ENCODE data around the gene TRIM22.
A peak's percentile ranks its signal among the peaks of the same experiment; 100 is the strongest.
"Not testable (repeated sequence)": the region's sequence is repeated elsewhere in the genome, so short reads cannot be mapped to it uniquely, and the experiment has no call there.

The TRIM22 gene

GRCh38 chr11:5689551-5689983, at the start of gene TRIM22:
Gene TRIM22, plus strand, starts transcription at chr11:5689790. Its CDS starts 6,443 bp downstream, at chr11:5696233.
- peak; percentile 27 for DNase-seq (ENCODE audit: low read depth)

DNA sequence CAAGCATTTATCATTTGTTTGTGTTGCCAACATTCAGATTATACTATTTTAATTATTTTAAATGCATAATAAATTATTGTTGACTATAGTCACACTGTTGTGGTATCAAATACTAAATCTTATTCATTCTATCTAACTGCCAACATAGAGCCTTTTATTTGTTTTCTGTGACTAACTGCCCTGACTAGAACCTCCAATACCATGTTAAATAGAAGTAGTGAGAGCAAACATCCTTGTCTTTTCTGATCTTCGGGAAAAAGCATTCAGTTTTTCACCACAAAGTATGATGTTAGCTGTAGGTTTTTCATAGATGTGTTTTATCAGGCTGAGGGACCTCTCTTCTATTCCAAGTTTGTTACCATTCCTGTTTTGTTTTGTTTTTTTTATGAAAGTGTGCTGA, 49.6 kb upstream of the TRIM22 start:
- no peak for DNase-seq (ENCODE audit: low read depth)

DNA sequence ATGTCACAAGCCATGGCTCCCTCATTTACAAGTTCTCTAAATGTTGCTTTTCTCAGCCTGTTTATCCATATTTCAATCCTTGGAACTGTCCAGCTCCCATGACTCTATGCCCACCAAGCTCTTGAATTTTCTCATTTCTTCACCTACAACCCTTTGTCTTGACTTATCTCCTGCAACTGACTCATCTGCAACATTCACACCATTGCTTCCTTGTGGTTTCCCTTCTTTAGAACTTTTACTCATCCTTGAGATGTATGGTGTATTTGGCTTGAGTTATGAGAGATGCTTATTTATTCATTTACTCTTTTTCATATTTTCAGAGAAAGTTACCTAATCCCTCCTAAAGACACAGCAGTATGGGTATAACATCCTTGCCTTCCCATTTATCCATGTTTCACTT, 46.0 kb upstream of the TRIM22 start:
- DNase-seq (ENCODE audit: low read depth), result no peak

DNA sequence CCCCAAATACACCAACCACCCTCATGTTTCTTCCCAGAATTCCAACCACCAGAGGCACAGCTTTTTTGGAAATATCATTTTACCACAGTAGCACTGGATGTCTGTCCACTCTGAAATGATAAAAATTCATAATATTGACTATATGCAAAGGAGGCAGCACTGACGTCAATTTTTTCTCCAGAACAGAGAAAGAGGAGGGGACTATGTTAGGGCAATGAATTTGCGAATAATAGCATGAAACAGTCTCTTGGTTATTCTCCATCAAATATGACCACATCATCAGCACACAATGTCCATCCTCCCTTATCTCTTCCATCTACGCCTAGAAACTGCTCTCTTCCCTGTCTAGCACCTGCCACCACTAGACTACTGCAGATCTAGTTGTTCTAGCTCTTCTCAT, 43.5 kb upstream of the TRIM22 start:
- DNase-seq (ENCODE audit: low read depth), result no peak

GRCh38 chr11:5655474-5655873, 34.1 kb upstream of the TRIM22 start:
- DNase-seq (ENCODE audit: low read depth), result no peak

DNA sequence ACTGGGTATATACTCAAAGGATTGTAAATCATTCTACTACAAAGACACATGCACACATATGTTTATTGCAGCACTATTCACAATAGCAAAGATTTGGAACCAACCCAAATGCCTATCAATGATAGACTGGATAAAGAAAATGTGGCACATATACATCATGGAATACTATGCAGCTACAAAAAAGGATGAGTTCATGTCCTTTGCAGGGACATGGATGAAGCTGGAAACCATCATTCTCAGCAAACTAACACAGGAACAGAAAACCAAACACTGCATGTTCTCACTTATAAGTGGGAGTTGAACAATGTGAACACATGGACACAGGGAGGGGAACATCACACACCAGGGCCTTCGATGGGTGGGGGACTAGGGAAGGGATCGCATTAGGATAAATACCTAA, 32.6 kb upstream of the TRIM22 start:
- not testable (repeated sequence) for DNase-seq (ENCODE audit: low read depth)

DNA sequence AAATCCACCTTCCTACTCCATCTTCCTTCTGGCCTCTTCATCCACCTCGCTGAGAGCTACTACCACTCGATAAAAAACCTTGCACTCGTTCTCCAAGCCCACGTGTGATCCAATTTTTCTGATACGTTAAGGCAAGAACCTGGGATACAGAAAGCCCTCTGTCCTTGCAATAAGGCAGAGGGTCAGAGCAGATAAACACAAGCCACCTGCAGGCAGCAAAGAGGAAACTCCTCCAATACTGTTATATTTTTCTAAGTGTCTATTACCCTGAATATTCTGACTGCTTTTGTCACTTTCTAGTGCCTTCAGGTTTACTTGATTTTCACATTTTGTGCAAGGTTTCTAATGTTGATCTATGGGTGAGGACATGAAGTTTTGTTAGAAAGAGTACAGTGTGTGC, 31.3 kb upstream of the TRIM22 start:
- no peak for DNase-seq (ENCODE audit: low read depth)

- DNase-seq (ENCODE audit: low read depth), result no peak
These were observed 26.1 kb upstream of the TRIM22 start for GRCh38 chr11:5663511-5663910.

DNA sequence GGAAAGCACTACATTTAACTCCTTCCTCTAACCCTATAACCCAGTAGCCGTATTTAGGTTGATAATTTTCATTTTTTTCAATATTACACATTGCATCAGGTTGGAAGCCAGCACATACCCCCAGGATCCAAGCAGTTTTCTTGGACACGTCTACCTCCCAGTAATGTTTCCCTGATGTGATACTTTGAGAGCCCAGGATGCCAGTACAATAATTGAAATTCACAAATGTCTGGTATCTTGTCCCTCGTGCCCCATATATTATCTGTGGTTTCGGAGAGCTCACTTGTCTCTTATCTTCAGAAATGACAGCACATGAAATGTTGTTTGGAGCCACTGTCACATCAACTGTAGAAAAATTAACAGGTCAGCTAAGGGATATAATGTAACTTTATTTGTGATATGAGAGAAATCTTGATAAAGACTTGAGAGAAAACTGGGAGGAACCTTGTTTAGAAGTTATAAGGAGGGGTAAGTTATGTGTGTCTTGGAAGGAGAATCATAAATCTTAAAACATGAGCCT, 24.5 kb upstream of the TRIM22 start:
- DNase-seq (ENCODE audit: low read depth), result no peak

DNA sequence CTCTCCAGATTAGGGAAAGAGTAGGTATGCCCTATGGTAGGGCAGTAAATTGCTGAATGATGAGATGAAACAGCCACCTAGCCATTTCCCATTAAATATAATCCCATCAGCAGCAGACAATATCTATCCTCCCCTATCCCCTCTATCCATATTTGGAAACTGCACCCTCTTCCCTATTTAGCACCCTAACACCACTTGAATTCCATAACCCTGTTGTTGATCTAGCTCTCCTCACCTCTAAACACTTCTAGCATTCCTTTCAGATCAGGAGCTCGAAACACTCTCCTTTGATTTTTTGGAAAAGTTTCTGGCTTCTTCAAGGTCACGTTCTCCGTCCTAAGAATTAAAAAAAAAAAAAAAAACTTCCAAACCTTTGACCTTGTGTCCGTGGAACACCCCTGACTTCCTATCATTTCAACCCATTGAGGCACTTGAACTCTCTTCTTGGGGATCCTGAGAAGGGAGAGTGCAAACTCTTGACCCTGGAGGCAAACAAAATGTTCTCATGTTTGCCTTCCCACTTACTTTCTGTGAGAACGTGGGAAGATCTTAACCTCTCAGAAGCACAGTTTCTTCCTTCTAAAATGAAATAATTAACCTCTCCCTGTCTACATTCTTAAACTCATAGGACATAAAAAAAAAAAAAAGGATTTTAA, 23.7 kb upstream of the TRIM22 start:
- no peak for DNase-seq (ENCODE audit: low read depth)

- no peak for DNase-seq (ENCODE audit: low read depth)
These were observed 23.2 kb upstream of the TRIM22 start for GRCh38 chr11:5666402-5666793.

DNA sequence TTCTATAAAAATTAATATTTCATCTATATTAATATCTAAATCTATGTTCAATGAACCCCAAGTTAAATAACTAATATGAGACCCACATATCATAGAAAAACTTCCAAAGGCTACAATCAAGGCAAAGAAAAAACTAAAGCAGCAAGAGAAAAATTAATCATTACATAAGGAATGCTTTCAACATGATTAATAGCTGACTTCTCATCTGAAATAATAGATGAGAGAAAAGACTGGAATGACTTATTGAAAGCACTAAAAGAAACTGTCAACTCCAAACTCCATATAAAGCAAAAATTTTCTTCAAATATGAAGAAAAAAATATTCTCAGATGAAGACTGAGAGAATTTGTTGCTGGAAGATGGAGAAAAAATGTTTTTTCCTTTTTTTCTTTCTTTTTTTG, 17.8 kb upstream of the TRIM22 start:
- DNase-seq (ENCODE audit: low read depth), result no peak

DNA sequence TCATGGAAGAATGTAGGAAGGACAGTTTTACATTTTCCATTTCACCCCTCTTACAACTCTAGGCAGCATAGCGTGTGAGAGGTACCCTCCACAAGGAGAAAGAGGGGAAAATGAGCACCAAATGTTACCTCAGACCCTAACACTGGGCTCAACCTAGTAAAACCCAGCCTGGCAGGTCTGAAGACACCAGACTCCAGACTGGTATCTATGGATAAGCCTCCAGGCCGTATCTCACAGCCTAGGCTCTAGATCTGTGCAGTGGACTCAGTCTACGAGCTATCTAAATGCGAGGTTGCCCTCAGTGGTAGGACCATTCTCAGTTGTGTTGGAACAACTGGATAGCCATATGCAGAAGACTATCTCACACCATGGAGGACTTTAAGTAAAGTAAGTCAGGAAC, 15.2 kb upstream of the TRIM22 start:
- no peak for DNase-seq (ENCODE audit: low read depth)

DNA sequence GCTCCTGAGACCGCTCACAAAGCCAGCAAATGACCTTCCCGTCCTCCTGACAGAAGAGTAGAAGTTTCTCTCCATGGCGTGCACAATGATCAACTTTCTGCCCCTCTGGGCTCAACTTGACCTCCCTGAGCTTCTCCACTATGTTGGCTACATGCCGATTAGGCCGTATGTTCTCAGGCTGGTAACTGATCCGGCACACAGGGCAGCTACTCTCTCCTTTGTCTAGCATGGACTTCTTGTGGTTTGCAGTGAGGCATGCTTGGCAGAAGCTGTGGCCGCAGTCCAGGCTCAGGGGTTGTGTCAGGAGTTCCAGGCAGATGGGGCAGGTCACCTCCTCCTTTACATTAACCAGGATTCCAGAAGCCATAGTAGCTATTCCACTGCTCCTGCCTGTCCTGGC, 9.8 kb upstream of the TRIM22 start:
- no peak for DNase-seq (ENCODE audit: low read depth)

DNA sequence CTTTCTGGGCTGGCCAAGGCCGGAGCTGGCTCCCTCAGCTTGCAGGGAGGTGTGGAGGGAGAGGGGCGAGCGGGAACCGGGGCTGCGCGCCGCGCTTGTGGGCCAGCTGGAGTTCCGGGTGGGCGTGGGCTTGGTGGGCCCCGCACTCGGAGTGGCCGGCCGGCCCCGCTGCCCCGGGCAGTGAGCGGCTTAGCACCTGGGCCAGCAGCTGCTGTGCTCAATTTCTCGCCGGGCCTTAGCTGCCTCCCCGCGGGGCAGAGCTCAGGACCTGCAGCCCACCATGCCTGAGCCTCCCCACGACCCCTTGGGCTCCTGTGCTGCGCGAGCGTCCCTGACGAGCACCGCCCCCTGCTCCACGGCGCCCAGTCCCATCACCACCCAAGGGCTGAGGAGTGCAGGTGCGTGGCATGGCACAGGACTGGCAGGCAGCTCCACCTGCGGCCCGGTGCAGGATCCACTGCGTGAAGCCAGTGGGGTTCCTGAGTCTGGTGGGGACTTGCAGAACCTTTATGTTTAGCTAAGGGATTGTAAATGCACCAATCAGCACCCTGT, 6.6 kb upstream of the TRIM22 start:
- not testable (repeated sequence) for DNase-seq (ENCODE audit: low read depth)

GRCh38 chr11:5683620-5684019, 6.0 kb upstream of the TRIM22 start:
- not testable (repeated sequence) for DNase-seq (ENCODE audit: low read depth)

GRCh38 chr11:5684036-5684645, 5.4 kb upstream of the TRIM22 start:
- no peak for DNase-seq (ENCODE audit: low read depth)

GRCh38 chr11:5684646-5685362, 4.8 kb upstream of the TRIM22 start, which contains the start of gene TRIM5:
Gene TRIM5, minus strand, starts transcription at chr11:5685074. Its CDS starts 4,897 bp downstream, at chr11:5680177.
- DNase-seq (ENCODE audit: low read depth), result peak; percentile 65

DNA sequence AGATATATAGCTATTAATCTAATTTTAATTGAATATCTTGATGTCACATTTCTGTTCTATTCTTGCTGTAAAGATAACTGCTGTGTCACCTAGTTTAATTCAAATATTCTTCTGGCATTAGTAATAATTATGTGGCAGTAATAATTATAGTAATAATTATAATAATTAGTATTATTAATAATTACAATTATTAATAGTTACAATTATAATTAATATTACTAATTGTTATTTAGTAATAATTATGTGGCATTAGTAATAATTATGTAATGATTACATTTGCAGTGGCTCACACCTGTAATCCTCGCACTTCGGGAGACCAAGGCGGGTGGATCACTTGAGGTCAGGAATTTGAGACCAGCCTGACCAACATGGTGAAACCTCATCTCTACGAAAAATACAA, 3.2 kb upstream of the TRIM22 start:
- DNase-seq (ENCODE audit: low read depth), result no peak

DNA sequence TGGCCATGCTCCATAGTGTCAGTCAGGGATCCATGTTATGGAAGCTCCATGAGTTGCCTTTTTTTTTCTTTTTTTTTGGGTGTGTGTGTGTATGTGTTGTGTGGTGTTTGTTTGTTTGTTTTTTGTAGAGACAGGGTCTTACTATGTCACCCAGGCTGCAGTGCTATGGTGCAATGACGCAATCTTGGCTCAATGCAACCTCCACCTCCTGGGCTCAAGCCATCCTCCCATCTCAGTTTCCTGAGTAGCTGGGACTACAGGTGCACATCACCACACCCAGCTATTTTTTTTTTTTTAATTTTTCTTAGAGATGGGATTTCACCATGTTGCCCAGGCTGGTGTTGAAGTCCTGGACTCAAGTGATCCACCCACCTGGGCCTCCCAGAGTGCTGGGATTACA, 1.1 kb upstream of the TRIM22 start:
- no peak for DNase-seq (ENCODE audit: low read depth)

- no peak for DNase-seq (ENCODE audit: low read depth)
These were observed 626 bp downstream of the TRIM22 start for GRCh38 chr11:5690216-5690615.

DNA sequence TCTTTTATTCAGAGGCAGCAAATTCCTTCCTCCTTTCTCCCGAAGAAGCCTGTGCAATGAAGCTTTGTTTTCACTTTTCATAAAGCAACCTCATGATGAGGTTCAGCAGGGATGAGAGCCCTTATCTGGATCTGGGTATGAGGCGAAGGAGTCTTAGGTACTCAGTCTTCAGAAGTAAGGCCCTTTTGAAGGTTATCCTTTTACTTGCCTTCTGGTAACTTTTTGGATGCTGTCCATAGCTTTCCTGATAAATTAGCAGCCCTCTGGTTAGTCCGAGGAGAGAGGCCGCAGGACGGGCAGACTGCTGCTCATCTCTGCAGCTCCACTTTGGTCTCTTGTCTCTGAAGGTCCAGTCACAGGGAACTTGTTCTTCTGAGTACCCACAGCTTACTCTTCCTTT, 1.1 kb downstream of the TRIM22 start:
- no peak for DNase-seq (ENCODE audit: low read depth)
